Mesendoderm (in vitro differentiated cells): ENCODE measurements around the gene THSD4.

Source experiments
- DNase-seq: peaks from one replicate; pipeline ENCODE4 v3.0.0; 2013
- H2AK5ac ChIP-seq: 2 replicates; pipeline ENCODE4 v1.6.1; 2013; ENCODE audit warnings: low read length, inconsistent platforms
- H2BK120ac ChIP-seq: 2 replicates; pipeline ENCODE4 v1.6.1; 2013; ENCODE audit warnings: low read depth, mild to moderate bottlenecking, low read length, moderate library complexity, mixed read lengths
- H2BK15ac ChIP-seq: replicated peaks from 2 replicates; pipeline ENCODE4 v1.6.1; 2013; ENCODE audit warnings: low read depth, mild to moderate bottlenecking, moderate library complexity
- H2BK5ac ChIP-seq: 2 replicates; pipeline ENCODE4 v1.6.1; 2013; ENCODE audit warnings: low read length, inconsistent platforms
- H3K18ac ChIP-seq: 2 replicates; pipeline ENCODE4 v1.6.1; 2013; ENCODE audit warnings: mild to moderate bottlenecking, low read length, mixed read lengths
- H3K23ac ChIP-seq: one replicate; pipeline ENCODE4 v1.6.1; 2013; ENCODE audit warnings: low read length
- H3K27ac ChIP-seq: 2 replicates; pipeline ENCODE4 v1.5.1; 2013; ENCODE audit warnings: low read depth, mild to moderate bottlenecking, inconsistent platforms, low read length, moderate library complexity
- H3K27me3 ChIP-seq: 2 replicates; pipeline ENCODE4 v1.6.1; 2013; ENCODE audit warnings: low read length, control low read depth, mild to moderate bottlenecking, inconsistent platforms; ENCODE audit not compliant: insufficient read depth, poor library complexity
- H3K36me3 ChIP-seq: 2 replicates; pipeline ENCODE4 v1.6.1; 2013; ENCODE audit warnings: low read length, inconsistent platforms; ENCODE audit not compliant: control insufficient read depth, insufficient read depth
- H3K4ac ChIP-seq: one replicate; pipeline ENCODE4 v1.6.1; 2013; ENCODE audit warnings: low read depth, mild to moderate bottlenecking, low read length, moderate library complexity
- H3K4me1 ChIP-seq: 2 replicates; pipeline ENCODE4 v1.6.1; 2013; ENCODE audit warnings: low read depth, low read length, inconsistent platforms; ENCODE audit not compliant: control insufficient read depth
- H3K4me2 ChIP-seq: 2 replicates; pipeline ENCODE4 v1.6.1; 2013; ENCODE audit warnings: low read length
- H3K4me3 ChIP-seq: 2 replicates; pipeline ENCODE4 v1.5.1; 2013; ENCODE audit warnings: mild to moderate bottlenecking, low read length
- H3K56ac ChIP-seq: one replicate; pipeline ENCODE4 v1.6.1; 2013; ENCODE audit warnings: low read length
- H3K79me1 ChIP-seq: 2 replicates; pipeline ENCODE4 v1.6.1; 2013; ENCODE audit warnings: low read length, inconsistent platforms
- H3K79me2 ChIP-seq: 2 replicates; pipeline ENCODE4 v1.6.1; 2013; ENCODE audit warnings: mild to moderate bottlenecking, low read length; ENCODE audit not compliant: control insufficient read depth, insufficient read depth
- H3K9ac ChIP-seq: 2 replicates; pipeline ENCODE4 v1.6.1; 2013; ENCODE audit warnings: low read length, inconsistent platforms
- H4K5ac ChIP-seq: one replicate; pipeline ENCODE4 v1.6.1; 2013; ENCODE audit warnings: low read length
- H4K8ac ChIP-seq: one replicate; pipeline ENCODE4 v1.6.1; 2013; ENCODE audit warnings: low read depth, mild to moderate bottlenecking, control low read depth, low read length, moderate library complexity
- WGBS: extraction: QIAGEN DNeasy Blood & Tissue Kit; methylation state at CpG from one replicate; pipeline ENCODE4 v1.1.7; 2013; ENCODE audit warnings: low lambda C conversion rate, missing lambda C conversion rate; ENCODE audit not compliant: insufficient coverage; ENCODE audit errors: extremely low coverage; 5-methylcytosine and 5-hydroxymethylcytosine counted together

THSD4 gene

DNA sequence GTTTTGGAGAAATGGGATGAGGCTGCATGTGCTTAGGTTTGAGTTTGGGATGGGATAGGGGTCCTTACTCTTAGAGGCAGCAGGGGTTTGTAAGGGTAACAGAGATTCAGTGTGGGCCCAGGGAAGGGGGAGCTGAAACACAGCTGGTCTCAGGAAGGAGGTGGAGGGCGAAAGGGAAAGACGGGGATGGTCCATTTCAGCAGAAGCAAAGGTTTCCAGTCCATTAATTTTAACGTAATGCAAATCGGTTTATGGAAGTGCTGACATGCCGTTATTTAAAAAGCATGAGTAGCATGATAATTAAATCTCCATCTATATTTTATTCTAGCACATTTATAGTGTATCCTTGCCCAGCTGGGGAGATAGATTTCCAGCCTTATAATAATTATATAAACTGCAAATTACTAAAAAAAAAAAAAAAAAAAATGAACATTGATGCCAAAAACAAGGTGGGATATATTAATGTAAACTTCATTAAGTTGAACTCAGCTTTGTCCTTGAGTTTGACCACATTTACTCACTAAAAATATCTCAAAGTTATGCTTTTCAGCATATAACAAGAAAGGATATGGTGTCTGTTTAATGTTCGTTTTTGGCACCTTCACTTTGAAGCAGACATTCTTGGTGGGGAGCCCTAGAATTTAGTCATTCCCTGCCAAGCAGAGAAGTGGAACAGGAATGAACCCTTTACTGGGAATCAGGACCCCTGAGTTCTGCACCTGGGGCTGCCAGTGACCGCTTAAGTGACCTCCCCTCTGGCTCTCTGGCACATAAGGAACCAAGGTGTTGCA, 234.7 kb downstream of the THSD4 start:
- no peak overlapping the region for H2BK5ac ChIP-seq
- no CpG with 5 or more reads among the region's 7 CpGs for WGBS
- H3K9ac ChIP-seq: no peak overlapping the region
- H2AK5ac ChIP-seq: no peak overlapping the region
- no peaks in the 10 kb centered on the region for H3K79me1 ChIP-seq
- H4K5ac ChIP-seq: no peak overlapping the region
- H3K56ac ChIP-seq: no peak overlapping the region
- H3K23ac ChIP-seq: no peak overlapping the region
- H3K79me2 ChIP-seq: no peaks in the 10 kb centered on the region
- DNase-seq: no peak
- no peak overlapping the region for H2BK120ac ChIP-seq
- H3K36me3 ChIP-seq: no peaks in the 10 kb centered on the region
- no peak overlapping the region for H3K4ac ChIP-seq
- H3K27ac ChIP-seq: no peak overlapping the region
- H3K4me3 ChIP-seq: no peak overlapping the region
- no peak overlapping the region for H3K4me2 ChIP-seq
- no peak overlapping the region for H3K18ac ChIP-seq
- peaks cover 2% of the 10 kb centered on the region for H3K4me1 ChIP-seq
- no peaks in the 10 kb centered on the region for H3K27me3 ChIP-seq
- H2BK15ac ChIP-seq: no peak overlapping the region
- no peak overlapping the region for H4K8ac ChIP-seq

DNA sequence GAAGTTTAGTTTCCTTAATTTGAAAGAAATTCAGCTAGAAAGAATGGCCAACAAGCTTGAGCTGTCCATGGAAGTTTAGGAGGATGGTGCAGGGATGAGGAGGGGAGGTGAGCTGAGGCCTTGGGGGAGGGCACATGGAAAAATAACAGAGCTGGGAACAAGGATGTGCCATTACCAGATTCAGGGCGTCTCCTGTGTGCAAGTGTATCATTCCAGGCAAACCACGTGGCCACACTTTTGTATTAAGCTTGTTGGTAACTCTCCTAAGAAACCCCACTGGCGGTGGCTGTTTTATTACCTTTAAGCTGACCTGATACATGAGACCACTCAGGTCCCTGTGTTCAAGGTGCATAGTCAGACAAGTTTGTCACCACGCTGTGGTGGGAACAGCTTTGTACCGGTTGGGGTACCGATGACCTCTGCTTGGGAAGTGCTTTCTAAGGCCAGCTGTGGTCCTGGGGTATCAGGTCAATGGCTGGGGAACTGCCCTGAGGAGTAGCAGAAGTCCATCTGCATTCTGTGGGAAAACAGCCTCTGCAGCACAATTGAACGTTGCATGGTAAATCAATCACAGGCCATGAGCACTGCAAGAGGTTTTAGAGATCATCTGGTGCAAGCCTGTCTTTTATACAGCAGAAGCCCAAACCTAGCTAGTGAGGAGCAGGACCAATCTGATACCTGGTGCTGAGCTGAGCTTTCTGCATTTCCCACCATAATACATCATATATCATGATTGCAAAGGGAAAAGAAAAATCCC, 235.5 kb downstream of the THSD4 start:
- Histone ChIP-seq H2BK120ac (no peak overlapping the region), H3K56ac (no peak overlapping the region), H3K18ac (no peak overlapping the region), H4K5ac (no peak overlapping the region), H3K36me3 (no peaks in the 10 kb centered on the region), H4K8ac (no peak overlapping the region), H3K27me3 (no peaks in the 10 kb centered on the region), H3K4ac (no peak overlapping the region), H3K79me1 (no peaks in the 10 kb centered on the region), H3K79me2 (no peaks in the 10 kb centered on the region), H3K4me2 (no peak overlapping the region), H2AK5ac (no peak overlapping the region), H3K4me3 (no peak overlapping the region), H3K27ac (no peak overlapping the region), H3K9ac (no peak overlapping the region), H2BK15ac (no peak overlapping the region), H3K4me1 (peaks cover 2% of the 10 kb centered on the region), H3K23ac (no peak overlapping the region), H2BK5ac (no peak overlapping the region)
- WGBS: no CpG with 5 or more reads among the region's 7 CpGs
- DNase-seq: no peak

DNA sequence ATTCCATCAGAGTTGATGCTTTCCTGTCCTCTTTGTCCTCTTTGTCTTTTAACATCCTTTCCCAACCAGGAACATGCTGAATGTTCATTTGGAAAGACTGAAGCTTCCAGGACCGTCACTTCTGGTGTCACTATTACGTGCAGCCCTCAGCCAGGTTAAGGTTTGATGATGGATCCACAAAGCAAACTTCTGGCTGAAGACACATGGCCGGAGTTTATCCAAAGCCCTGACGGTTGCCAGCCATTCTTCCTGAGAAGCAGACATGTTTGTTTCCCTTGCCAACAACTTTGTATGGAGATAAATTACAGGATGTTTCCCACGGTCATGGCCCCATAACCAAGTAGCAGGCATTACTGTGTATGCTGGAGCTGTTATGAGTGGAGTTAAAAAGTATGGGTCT, 236.9 kb downstream of the THSD4 start:
- H2BK15ac ChIP-seq: no peak overlapping the region
- H2BK120ac ChIP-seq: no peak overlapping the region
- no peak for DNase-seq
- H2AK5ac ChIP-seq: no peak overlapping the region
- H3K27ac ChIP-seq: no peak overlapping the region
- no peak overlapping the region for H3K9ac ChIP-seq
- H3K79me1 ChIP-seq: no peaks in the 10 kb centered on the region
- WGBS: no CpG with 5 or more reads among the region's 5 CpGs
- H4K8ac ChIP-seq: no peak overlapping the region
- no peaks in the 10 kb centered on the region for H3K36me3 ChIP-seq
- no peak overlapping the region for H4K5ac ChIP-seq
- H2BK5ac ChIP-seq: no peak overlapping the region
- no peaks in the 10 kb centered on the region for H3K27me3 ChIP-seq
- H3K4me2 ChIP-seq: no peak overlapping the region
- no peak overlapping the region for H3K4me3 ChIP-seq
- H3K18ac ChIP-seq: no peak overlapping the region
- H3K79me2 ChIP-seq: no peaks in the 10 kb centered on the region
- peaks cover 2% of the 10 kb centered on the region for H3K4me1 ChIP-seq
- H3K4ac ChIP-seq: no peak overlapping the region
- H3K56ac ChIP-seq: no peak overlapping the region
- no peak overlapping the region for H3K23ac ChIP-seq

DNA sequence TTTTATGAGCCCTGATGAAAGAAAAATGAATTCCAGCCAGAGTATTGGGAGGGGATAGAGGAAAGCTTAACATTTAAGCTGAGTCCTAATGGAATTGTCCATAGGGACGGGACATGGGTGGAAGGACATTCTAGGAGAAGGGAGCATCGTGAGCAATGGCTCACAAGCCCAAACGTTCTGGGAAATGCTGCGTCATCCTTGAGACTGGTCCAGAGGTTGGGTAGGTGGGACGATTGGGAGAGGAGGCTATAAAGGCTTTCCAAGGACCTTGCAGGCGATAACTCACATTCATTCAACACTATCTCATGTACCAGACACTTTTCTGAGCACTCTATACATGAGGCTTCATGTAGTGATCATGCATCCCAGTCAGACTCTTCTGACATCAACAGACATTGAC, 237.5 kb downstream of the THSD4 start:
- no peak for DNase-seq
- Histone ChIP-seq H2AK5ac (no peak overlapping the region), H3K79me1 (no peaks in the 10 kb centered on the region), H3K4ac (no peak overlapping the region), H3K79me2 (no peaks in the 10 kb centered on the region), H3K4me1 (peaks cover 2% of the 10 kb centered on the region), H3K27me3 (no peaks in the 10 kb centered on the region), H2BK15ac (no peak overlapping the region), H3K56ac (no peak overlapping the region), H3K36me3 (no peaks in the 10 kb centered on the region), H3K4me3 (no peak overlapping the region), H4K5ac (no peak overlapping the region), H3K4me2 (no peak overlapping the region), H3K9ac (no peak overlapping the region), H3K27ac (no peak overlapping the region), H2BK5ac (no peak overlapping the region), H2BK120ac (no peak overlapping the region), H3K23ac (no peak overlapping the region), H4K8ac (no peak overlapping the region), H3K18ac (no peak overlapping the region)
- no CpG with 5 or more reads among the region's 6 CpGs for WGBS

DNA sequence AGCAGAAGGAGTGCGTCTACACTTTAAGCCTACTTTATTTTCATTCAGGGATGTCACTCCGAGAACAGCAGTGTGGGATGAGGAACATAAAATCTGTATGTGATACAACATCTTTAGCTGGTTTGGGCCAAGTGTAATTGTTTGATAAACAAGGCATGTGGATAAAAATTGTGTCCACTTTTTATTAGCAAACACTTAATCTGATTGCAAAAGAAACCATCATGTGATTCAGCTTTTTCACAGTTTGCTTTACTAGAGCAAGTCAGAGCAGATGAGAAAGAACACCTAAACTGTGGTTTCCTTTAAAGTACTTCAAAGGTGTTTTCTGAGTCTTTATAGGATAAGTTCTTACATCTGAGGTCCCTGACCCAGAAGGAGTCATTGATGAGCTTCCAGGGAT, 237.9 kb downstream of the THSD4 start:
- no peak overlapping the region for H3K4ac ChIP-seq
- no peak overlapping the region for H3K18ac ChIP-seq
- no peak overlapping the region for H3K27ac ChIP-seq
- no peak overlapping the region for H3K9ac ChIP-seq
- DNase-seq: no peak
- H3K27me3 ChIP-seq: no peaks in the 10 kb centered on the region
- H3K4me3 ChIP-seq: no peak overlapping the region
- no peak overlapping the region for H2BK5ac ChIP-seq
- no peak overlapping the region for H2AK5ac ChIP-seq
- H3K79me1 ChIP-seq: no peaks in the 10 kb centered on the region
- no peak overlapping the region for H3K4me2 ChIP-seq
- H3K23ac ChIP-seq: no peak overlapping the region
- H3K36me3 ChIP-seq: no peaks in the 10 kb centered on the region
- no CpG with 5 or more reads among the region's 2 CpGs for WGBS
- no peak overlapping the region for H4K8ac ChIP-seq
- no peak overlapping the region for H2BK15ac ChIP-seq
- H4K5ac ChIP-seq: no peak overlapping the region
- no peaks in the 10 kb centered on the region for H3K79me2 ChIP-seq
- no peak overlapping the region for H2BK120ac ChIP-seq
- peaks cover 2% of the 10 kb centered on the region for H3K4me1 ChIP-seq
- no peak overlapping the region for H3K56ac ChIP-seq
